GM18907 (cell line): Measurements from ENCODE around the gene CNTNAP1.
"Not testable (repeated sequence)": the region's sequence is repeated elsewhere in the genome, so short reads cannot be mapped to it uniquely, and the experiment has no call there.

Experiments
- ATAC-seq: cut with Tn5 transposase; IDR thresholded peaks from one replicate; pipeline ENCODE4 v1.9.1; 2021; ENCODE audit warnings: mild to moderate bottlenecking, moderate library complexity; ENCODE audit not compliant: unreplicated experiment

CNTNAP1 gene

GRCh38 chr17:42681976-42682721 is at the start of gene CNTNAP1:
Gene CNTNAP1, plus strand, starts transcription at chr17:42682531. Its CDS starts 299 bp downstream, at chr17:42682830.
- no peak for ATAC-seq

- ATAC-seq: no peak
These were observed 49.3 kb upstream of the CNTNAP1 start for GRCh38 chr17:42632949-42633444.

- no peak for ATAC-seq
These were observed 42.7 kb upstream of the CNTNAP1 start for GRCh38 chr17:42639525-42640113.

GRCh38 chr17:42640121-42640520 is 42.2 kb upstream of the CNTNAP1 start:
- no peak for ATAC-seq

- ATAC-seq: no peak
These were observed 40.0 kb upstream of the CNTNAP1 start for GRCh38 chr17:42642336-42642735.

GRCh38 chr17:42647778-42648177 is 34.6 kb upstream of the CNTNAP1 start:
- ATAC-seq: no peak

- no peak for ATAC-seq
These were observed 30.9 kb upstream of the CNTNAP1 start for GRCh38 chr17:42651392-42651791.

- ATAC-seq: no peak
These were observed 28.9 kb upstream of the CNTNAP1 start for GRCh38 chr17:42653179-42654124.

GRCh38 chr17:42655528-42655927 is 26.8 kb upstream of the CNTNAP1 start:
- ATAC-seq: no peak

GRCh38 chr17:42657824-42658588 is 24.3 kb upstream of the CNTNAP1 start:
- no peak for ATAC-seq

- ATAC-seq: no peak
These were observed 23.0 kb upstream of the CNTNAP1 start, which contains the start of gene TUBG2 for GRCh38 chr17:42659079-42659931. Gene TUBG2, plus strand, starts transcription at chr17:42659284. Its CDS starts 220 bp downstream, at chr17:42659504.

- ATAC-seq: not testable (repeated sequence)
These were observed 22.4 kb upstream of the CNTNAP1 start for GRCh38 chr17:42659932-42660274.

- no peak for ATAC-seq
These were observed 21.5 kb upstream of the CNTNAP1 start for GRCh38 chr17:42660692-42661345.

GRCh38 chr17:42665581-42666001 is 16.7 kb upstream of the CNTNAP1 start:
- ATAC-seq: no peak

GRCh38 chr17:42666126-42666525 is 16.2 kb upstream of the CNTNAP1 start:
- not testable (repeated sequence) for ATAC-seq

- no peak for ATAC-seq
These were observed 15.0 kb upstream of the CNTNAP1 start for GRCh38 chr17:42667088-42667951.

- ATAC-seq: no peak
These were observed 12.7 kb upstream of the CNTNAP1 start for GRCh38 chr17:42669705-42669976.
